CD4-positive, alpha-beta T cell treated with Interleukin-4 for 1 hour (primary cell): ENCODE measurements around the gene KIF9.
"Not testable (repeated sequence)": the region's sequence is repeated elsewhere in the genome, so short reads cannot be mapped to it uniquely, and the experiment has no call there.

Experiments used
- DNase-seq, 2 donors: peaks; one replicate each; pipeline ENCODE4 v3.0.0-alpha.2; 2020 to 2022

The KIF9 gene

GRCh38 chr3:47247131-47248064, 35.2 kb downstream of the KIF9 start:
- no peak for DNase-seq

- no peak for DNase-seq
Measured at GRCh38 chr3:47245271-47245670, 37.3 kb downstream of the KIF9 start.

- no peak for DNase-seq
Measured at GRCh38 chr3:47244531-47245100, 38.0 kb downstream of the KIF9 start.

GRCh38 chr3:47243419-47244147, 39.0 kb downstream of the KIF9 start:
- no peak for DNase-seq

- DNase-seq: no peak
Measured at GRCh38 chr3:47239929-47240328, 42.7 kb downstream of the KIF9 start.

GRCh38 chr3:47238017-47238416, 44.6 kb downstream of the KIF9 start:
- no peak for DNase-seq

- DNase-seq: no peak
Measured at GRCh38 chr3:47228088-47228487, 54.5 kb downstream of the KIF9 start.

- DNase-seq: no peak
Measured at GRCh38 chr3:47227678-47228077, 54.9 kb downstream of the KIF9 start.

GRCh38 chr3:47225310-47225906, 57.2 kb downstream of the KIF9 start:
- no peak for DNase-seq

GRCh38 chr3:47223755-47224154, 58.8 kb downstream of the KIF9 start:
- DNase-seq: no peak

- DNase-seq: no peak
Measured at GRCh38 chr3:47221798-47222197, 60.8 kb downstream of the KIF9 start.

GRCh38 chr3:47210863-47211405, 71.7 kb downstream of the KIF9 start:
- DNase-seq: no peak

- not testable (repeated sequence) for DNase-seq
Measured at GRCh38 chr3:47206022-47206421, 76.6 kb downstream of the KIF9 start.

GRCh38 chr3:47204875-47205274, 77.7 kb downstream of the KIF9 start:
- DNase-seq: no peak

- no peak for DNase-seq
Measured at GRCh38 chr3:47202542-47202941, 80.1 kb downstream of the KIF9 start.

GRCh38 chr3:47197287-47197686, 85.3 kb downstream of the KIF9 start:
- no peak for DNase-seq

GRCh38 chr3:47194994-47195393, 87.6 kb downstream of the KIF9 start:
- no peak for DNase-seq

GRCh38 chr3:47193871-47194859, 88.4 kb downstream of the KIF9 start:
- DNase-seq: no peak

GRCh38 chr3:47186285-47186684, 96.3 kb downstream of the KIF9 start:
- no peak for DNase-seq

- not testable (repeated sequence) for DNase-seq
Measured at GRCh38 chr3:47181685-47182084, 100.9 kb downstream of the KIF9 start.

GRCh38 chr3:47180011-47180410, 102.6 kb downstream of the KIF9 start:
- not testable (repeated sequence) for DNase-seq
